ENCODE data around the gene SLC6A11.
A peak's percentile ranks its signal among the peaks of the same experiment; 100 is the strongest.

Gene SLC6A11

DNA sequence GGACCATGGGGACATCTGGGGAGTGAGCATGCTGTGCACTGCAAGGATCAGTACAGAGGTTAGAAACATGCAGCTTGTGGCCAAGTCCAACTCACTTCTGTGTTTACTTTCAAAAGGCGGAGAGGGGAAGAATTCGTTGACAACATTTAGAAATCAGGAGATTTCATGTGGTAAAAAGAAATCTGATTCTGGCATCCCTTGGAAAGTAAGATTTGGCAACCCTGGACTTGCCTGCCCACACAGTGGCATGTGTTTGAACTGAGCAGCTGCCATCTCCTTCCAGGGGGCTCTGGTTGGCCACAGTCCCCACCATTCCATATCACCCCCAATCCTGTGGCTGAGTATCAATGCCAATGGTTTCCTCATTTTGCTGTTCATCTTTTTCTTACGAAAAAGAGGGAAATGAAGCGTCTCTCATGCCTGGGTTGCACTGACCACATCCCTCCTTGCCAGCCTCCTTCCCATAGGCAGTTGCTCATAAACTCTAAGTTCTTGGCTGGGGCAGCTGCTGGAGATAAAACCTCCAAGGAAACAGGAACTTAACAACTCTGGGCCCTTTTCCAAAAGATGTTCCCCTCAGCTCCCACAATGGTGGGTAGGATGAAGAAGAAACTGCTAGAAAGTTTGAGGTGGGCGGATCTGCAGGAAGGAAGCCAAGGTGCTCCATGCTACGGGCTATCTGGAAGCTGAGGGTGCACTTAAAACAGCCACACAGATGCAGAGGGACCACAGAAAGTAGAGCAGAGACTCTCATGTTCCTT lies 29.2 kb downstream of the SLC6A11 start:
- DNase-seq, result no peak

DNA sequence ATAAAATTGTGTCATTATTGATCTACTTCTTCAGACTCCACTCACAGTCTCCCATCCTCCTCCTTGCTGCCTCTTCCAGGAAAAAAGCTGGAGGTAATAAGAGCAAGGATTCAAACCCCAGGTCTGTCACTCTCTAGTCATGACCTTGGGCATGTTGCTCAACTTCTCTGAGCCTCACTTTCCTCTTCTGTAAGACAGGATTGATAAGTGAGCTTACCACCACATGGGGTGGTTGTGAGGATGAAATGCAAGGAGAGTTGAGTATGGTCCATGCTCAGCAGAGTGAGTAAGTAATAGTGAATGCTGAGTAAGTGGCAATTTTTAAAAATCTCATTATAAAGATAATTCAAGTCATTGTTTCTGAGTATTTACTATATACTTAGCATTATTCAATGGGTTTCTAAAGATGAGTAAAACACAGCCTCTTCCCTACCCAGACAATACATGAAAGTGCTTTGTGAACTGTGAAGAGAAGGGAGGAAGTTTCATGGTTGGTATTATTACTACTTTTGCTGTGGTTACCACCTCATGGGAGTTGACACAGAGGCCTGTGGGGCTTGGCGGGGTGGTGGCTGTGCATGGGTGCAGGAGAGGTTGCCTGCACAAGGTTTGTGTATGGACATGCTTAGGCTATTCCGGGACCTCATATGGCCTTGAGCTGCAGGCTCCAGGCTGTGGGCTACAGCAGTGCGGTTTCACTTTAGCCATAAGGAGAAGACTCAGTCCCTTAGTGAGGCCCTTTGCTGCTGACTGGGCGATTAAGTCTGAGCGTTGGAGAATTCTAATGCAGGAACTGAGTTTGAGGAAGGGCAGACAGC lies 30.0 kb downstream of the SLC6A11 start:
- no peak for DNase-seq

DNA sequence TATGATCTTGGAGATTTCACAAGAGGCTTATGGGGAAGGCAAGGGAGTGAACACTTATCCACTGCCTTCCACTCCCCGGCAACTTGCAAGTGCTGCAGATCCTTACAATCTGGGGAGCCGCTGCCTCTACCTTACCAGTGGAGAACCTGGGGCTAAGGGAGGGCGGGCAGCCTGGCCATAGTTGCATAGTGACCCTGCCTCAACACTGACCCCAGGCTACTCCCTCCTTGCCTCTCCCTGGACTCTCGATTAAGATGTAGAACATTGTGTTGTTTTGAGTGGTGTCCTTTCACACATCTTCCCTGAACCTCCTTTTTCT lies 30.6 kb downstream of the SLC6A11 start:
- DNase-seq, result no peak

DNA sequence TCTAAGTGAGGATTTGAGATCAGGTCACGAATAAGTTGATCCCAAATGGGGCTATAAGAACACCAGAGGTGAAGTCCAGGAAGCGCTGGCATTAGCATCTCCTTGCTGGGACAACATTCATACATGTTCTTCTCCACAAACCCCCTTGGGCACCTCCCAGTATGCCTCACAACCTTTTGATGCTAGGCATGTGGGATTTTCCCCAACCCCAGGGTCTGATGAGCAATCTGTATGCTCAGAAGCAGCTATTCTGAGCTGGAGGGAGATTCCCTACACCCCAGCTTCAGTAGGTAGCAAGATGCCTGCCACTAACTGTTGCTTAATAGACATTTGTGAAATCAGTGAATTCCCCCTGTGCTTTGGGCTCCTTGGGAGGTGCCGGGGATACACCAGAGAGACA lies 32.2 kb downstream of the SLC6A11 start:
- peak; percentile 19 for DNase-seq

DNA sequence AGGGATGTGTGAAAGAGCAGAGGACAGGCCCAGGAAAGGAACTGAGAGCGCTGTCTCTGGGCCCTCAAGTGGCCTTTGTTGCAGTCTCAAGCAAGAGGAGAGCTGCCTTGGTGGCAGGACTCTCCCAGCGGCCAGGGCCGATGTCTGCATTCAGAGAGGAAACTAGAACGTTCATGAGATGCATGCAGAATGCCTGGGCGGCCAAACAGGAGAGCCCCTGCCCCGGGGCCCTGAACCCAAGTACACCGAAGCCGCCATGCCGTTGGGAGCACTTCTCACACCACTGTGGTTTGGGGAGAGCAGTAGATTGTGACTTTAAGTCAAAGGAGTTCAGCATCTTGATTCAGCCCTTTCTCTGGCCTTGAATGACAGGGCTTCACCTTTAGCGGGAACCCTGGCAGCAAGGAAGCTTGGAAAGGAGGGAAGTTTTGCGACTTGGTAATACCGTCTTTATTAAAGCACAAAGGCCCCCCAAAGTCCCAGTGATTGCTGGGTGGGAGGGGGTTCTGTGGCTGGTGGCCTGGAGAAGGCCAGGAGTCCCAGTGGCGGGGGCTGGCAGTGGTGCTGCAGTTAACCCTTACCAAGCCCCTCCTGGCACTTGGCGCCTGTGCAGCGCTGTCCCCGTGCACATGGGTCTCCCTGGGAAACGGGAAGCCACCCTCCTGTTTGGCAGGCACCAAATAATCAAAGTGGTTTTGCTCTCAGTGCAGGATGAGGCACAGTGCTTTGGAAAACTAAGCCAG lies 36.2 kb downstream of the SLC6A11 start:
- DNase-seq, result no peak

DNA sequence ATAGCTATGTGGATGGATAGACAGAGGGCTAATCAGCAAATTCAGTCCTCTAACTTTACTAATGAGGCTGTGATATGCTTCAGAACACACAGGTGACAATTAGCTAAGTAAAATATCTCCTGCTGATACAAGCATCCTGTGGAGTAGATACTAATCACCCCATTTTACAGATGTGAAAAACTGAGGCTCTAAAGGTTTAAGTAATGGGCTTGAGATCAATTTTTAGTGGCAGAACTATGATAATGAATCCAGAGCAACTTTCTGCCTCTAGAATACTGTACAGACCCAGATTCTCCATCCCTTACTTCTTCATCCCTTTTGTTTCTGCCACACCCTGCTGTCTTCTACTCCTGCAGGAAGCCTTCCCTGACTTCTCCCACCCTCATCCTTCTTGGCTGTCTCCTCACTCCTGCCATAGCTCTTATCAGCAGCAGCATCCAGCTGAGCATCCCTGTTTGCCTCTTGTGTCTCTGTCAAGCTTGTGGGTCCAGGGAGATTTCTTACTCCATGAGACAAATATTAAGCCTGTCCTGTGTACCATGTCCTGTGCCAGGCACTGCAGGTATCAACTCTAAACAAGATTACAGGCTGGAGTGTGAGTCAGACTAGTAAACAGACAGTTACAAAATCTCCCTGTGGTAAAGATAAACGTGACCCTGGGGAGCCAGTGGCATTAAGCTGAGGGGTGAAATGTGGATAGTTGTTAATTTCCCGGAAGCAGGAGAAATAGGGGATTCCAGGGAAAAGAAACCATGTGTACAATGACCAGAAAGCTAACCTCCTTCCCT lies 39.2 kb downstream of the SLC6A11 start:
- peak; percentile 12 for DNase-seq

DNA sequence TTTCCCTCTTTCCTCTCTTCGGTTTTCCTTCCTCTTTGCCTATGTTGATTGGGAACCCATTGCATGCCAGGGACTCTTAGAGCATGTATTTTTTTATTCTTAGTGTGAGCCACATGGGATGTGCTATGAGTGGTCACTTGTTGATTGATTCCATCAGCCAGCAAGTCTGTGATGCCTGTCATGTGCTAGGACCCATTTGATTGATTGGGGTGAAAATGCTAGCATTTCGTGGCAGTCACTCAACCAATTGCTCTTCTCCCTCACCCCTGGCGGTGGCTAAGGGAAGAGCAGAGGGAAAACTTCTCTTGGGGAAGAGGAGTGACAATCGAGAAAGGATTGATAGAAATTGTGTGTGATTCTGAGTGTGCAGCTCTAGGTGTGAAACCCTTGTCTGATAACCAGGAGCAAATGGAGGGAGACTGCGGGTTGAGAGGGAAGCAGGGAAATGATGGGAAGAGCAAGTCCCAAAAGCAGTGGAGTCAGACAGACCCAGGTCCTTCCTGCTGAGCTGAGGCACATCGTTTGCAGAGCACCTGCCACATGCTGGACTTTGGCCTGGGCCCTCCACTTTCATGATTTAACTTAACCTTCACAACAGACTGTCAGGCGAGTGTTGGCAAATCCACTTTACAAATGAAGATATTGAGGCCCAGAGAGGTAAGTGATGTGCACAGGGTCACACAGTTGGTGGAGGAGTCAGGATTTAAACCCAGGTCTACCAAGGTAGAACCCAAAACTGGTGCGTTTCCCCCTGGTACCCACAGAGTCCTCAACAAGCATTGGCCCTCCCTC lies 40.0 kb downstream of the SLC6A11 start:
- DNase-seq, result no peak

DNA sequence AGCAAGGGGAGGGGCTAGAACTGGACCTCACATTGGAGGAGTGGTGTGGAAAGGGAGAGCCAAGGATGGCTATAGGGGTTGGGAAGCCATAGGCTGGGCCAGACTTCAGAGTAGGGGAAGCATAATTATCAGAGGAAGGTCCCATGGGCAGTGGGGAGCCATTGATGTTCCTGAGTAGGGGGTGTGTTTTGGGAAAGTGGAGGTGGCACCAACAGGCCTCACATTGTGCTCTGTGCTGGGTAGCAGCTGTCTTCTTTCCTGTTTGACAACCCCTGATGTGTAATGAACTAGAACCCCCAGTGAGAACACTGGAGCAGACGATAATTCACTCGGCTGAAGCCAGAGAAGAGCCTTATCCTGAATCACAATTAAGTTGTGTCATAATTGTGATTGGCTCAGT lies 41.2 kb downstream of the SLC6A11 start:
- DNase-seq, result no peak

DNA sequence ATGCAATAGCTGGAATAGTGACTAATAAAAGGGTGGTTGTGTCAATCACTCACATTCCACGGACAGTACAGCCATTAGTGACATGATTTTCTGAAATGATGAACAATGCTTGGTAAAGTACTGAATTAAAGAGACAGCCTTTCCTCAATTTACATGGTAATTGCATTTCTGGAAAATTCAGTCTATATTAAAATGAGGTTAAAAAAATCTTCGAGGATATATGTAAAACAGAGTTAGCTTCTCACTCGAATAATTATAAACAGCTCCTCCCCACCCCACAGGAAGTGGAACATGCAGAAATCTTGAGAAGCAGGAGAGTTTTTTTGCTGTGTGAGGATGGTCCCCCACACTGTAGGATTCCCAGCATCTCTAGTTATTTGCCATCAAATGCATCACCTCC lies 42.1 kb downstream of the SLC6A11 start:
- no peak for DNase-seq

DNA sequence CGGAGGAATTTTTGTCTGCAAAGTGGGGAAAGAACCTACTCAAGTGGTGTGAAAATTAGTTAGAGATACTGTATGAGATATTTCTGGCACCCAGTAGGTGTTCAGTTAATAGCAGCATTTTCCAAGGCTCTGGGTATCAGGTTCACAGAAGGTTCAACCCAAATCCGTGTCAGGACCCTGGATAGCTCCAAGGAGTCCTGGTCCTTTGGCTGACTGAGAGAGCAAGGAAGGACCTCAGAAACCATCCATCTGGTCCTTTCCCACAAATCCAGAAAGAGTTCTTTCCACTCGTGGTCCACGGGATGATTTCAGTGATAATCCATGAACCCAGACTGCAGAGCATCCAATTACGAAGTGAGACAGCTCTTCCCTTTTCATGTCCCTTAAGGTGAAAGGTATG lies 51.4 kb downstream of the SLC6A11 start:
- no peak for DNase-seq

DNA sequence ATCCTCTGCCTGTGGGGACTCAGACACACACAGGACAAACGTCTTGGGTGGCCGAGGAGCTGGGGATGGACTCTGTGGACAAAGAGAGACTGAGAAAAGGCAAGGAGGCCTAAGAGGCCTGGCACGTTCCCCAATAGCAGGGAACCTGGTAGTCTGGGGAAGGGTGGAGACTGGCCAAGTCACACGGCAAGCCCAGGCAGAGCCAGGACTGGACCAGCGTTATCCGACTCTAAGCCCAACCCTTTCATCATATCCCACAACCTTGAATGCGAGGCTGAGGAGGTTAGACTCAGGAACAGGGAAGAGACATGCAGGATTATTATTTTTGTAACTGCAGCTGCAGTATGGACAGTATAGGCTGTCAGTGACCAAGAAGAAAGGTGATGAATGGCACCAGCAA lies 53.4 kb downstream of the SLC6A11 start:
- no peak for DNase-seq

DNA sequence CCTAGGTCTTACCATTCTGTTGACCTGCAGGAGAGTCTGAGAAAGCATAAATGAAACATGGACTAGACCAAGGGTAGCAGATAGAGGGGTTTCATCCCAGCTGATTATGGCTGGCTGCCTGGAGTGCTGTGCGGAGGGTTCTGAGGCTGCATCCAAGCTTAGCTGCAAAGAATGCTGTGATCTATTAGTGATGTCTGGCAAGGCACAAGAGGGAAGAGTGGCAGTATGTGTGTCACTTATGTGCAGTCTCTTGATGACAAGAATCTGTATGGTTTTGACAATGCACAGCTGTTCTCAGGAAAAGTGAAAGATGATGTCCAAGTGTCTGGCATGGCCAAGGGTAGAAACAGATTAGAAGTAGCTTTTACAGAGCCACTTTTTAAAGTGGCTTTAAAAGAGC lies 54.3 kb downstream of the SLC6A11 start:
- no peak for DNase-seq

DNA sequence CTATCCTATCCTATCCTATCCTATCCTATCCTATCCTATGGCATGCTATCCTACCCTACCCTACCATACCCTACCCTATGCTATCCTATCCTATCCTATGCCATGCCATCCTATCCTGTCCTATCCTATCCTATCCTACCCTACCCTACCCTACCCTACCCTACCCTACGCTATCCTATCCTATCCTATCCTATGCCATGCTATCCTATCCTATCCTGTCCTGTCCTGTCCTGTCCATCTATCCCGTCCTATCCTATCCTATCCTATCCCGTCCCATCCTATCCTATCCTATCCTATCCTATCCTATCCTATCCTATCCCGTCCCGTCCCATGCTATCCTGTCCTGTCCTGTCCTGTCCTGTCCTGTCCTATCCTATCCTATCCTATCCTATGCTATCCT lies 57.4 kb downstream of the SLC6A11 start:
- DNase-seq, result no peak

DNA sequence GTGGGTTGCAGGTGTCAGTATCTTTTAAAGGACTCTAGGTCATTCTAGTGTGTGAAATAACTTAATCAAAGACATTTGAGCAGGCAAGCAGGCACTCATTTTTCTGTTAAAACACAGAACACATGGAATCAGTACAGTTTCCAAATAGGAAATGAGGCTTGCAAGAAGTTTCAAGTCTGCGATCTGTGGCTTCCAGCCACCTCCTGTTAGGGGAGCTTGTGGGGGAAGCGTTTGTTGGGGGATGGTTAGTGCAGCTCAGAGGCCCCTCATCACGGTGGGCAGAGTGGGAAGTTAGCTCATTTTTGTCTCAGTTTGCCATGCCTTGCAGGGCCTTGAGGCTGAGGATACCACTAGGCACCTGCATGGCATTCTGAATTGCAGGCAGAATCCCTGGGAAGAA lies 59.9 kb downstream of the SLC6A11 start:
- no peak for DNase-seq

DNA sequence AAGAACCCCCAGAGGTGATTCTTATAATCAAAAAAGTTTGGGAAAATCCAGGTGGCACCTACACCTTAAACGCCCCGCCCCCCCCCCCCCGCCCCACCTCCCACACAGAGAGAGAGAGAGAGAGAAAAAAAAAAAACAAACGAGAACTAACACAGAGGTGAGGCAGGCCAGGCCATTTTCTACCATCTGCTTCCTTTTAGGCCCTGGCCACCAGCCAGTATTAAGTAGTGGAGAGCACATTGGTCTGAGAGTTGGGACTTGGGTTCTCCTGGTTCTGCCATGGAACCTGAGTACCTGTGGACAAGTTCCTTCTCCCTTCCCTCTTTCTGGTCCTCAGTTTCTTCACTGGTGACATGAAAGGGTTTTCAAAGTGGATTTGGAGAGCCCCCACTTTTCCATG lies 60.6 kb downstream of the SLC6A11 start:
- DNase-seq, result no peak

DNA sequence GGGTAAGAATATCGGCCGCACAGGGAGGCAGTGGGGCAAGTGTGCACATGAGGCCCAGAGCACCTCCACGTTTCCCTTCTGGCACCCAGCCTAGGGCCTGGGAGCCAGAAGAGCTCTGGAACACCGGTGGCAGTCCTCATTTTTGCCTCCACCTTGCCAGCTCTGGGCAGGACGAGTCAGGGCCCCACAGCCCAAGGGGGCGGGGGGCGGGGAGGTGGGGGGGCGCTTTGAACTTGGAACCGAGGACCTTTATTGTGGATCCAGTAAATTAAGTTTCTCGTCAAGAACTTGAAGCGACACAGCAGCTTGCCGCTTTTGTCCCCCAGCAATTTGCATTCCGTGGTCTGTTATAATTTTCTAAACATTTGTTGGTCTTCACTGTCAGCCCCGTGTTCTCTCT lies 66.8 kb downstream of the SLC6A11 start:
- no peak for DNase-seq

DNA sequence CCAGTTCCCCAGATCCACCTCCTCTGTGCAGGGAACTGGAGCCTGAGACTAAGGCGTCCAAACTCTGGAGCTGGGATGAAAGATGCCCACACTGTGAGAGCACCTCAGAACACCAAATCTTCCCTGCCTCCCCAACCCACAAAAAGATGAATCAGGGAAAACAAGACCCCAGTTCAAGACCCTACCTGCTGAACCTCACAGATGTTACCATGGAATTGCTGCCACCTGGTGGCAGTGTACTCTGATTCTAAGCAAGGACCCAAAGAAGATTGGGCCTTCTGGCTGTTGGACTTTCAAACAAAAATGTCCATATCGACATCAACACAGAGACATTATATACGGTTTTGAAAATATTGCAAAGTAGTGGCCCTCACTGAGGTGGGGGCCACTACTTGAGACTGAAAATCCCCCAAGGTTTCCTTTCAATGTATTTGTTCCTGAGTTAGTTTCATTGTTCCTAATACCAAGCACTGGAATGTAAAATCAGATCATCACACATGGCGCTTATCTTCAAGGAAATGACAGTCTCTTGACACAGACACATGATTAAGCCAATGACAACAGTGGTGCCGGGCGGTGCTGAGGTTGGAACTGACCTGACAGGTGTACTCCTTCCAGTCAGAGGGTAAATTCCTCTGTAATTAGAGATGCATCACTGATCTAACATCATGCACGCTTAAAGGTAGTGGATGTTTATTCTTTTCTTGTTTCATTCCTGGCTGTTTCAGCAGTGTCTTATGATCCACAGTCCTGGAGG lies 67.6 kb downstream of the SLC6A11 start:
- DNase-seq, result peak; percentile 15

DNA sequence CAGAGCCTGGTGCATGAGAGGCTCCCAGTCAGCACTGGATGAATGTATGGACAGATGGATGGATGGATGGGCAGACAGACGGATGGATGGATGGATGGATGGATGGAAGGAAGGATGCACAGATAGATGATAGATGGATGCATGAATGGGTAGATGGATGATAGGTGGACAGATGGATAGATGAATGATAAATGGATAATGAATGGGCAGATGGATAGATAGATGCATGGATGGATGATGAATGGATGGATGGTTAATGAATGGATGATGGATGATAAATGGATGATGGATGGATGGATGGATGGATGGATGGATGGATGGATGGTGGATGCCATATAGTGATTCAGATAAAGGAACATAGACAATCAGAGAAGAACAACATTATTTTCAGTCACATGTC lies 71.0 kb downstream of the SLC6A11 start:
- DNase-seq, result no peak

DNA sequence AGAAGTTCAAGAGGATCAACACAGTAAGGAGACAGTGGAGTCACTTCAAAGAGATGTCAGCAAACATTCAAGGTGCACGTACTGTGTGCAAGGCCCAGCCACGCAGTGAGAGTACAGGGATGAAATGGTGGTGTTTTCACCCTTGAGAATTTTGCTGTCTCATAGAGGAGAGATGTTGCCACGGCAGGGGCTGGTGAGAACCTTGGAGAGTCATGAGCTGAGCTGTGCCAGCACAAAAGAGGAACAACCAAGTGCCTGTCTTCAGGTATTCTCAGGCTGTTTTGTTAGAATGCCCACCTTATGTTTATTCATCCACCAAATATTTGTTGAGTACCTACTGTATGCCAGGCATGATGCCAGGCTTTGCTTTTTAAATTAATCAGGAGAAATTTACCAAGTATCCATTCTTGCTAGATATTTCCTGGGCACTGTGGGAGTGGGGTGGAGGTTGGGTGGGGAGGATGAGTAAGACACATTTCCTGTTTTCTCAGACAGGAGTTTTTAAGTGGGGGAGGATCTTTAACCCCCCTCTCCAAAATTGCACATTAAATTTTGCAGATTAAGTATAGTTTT lies 72.6 kb downstream of the SLC6A11 start:
- no peak for DNase-seq

DNA sequence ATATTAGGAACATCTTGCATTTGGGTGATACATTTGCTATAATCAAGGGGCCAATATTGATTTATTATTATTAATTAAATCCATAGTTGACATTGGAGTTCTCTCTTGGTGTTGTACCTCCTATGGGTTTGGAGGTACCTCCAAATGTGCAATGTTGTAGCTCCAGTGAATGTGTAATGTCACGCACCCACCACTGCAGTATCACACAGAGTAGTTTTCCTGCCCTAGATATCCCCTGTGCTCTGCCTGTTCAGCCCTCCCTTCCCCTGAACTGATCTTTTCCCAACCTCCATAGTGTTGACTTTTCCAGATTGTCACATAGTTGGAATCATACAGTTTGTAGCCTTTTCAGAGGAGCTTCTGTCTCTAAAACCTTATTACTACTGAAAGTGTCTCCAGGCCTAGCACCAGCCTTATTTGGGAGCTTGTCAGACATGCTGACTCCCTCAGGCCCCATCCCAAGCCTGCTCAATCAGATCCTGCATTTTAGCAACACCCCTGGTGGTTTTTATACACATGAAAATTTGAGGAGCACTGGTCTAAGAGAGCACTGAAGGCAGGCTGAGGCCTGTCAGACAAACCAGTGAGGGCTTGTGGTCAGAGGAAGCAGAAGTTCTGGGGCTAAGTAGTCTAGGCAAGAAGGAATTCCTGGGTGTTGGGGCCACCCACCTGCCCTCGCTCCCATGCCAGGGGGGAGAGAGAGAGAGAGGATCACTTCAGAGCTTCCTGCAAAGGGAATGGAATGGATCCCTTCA lies 73.4 kb downstream of the SLC6A11 start:
- DNase-seq, result no peak
